Endodermal cell (in vitro differentiated cells): Measurements from ENCODE around the gene ZNF423. TPM values are rescaled to one million over a fixed set of nuclear protein-coding genes. Genes with fewer than 3 reads are reported as not detected.

Experiments used
- DNase-seq: peaks from one replicate; pipeline ENCODE4 v3.0.0-alpha.2; 2017
- H3K27ac ChIP-seq: 2 replicates; pipeline ENCODE4 v1.5.1; 2013; ENCODE audit warnings: mild to moderate bottlenecking, low read depth, low read length, moderate library complexity
- H3K27me3 ChIP-seq: 2 replicates; pipeline ENCODE4 v1.6.1; 2013; ENCODE audit warnings: mild to moderate bottlenecking, low read length, moderate library complexity; ENCODE audit not compliant: insufficient read depth, control insufficient read depth, poor library complexity, severe bottlenecking
- H3K36me3 ChIP-seq: 2 replicates; pipeline ENCODE4 v1.7.0; 2013; ENCODE audit warnings: mild to moderate bottlenecking, low read length, moderate library complexity; ENCODE audit not compliant: control insufficient read depth, insufficient read depth
- H3K4me1 ChIP-seq: one replicate; pipeline ENCODE4 v1.7.0; 2013; ENCODE audit warnings: low read length; ENCODE audit not compliant: control insufficient read depth, insufficient read depth
- H3K4me3 ChIP-seq: 2 replicates; pipeline ENCODE4 v1.5.1; 2013; ENCODE audit warnings: mild to moderate bottlenecking, low read length, moderate library complexity
- H3K9ac ChIP-seq: 2 replicates; pipeline ENCODE4 v1.6.1; 2013; ENCODE audit warnings: mild to moderate bottlenecking, low read length, moderate library complexity; ENCODE audit not compliant: poor library complexity, severe bottlenecking; ENCODE audit errors: extremely low read depth
- H3K9me3 ChIP-seq: 2 replicates; pipeline ENCODE4 v1.6.1; 2013; ENCODE audit warnings: mild to moderate bottlenecking, low read length, moderate library complexity; ENCODE audit not compliant: control insufficient read depth
- H3K27ac Mint-ChIP-seq: 2 replicates; pipeline ENCODE4 v1.8.0; 2020; ENCODE audit warnings: mixed read lengths
- H3K27me3 Mint-ChIP-seq: 2 replicates; pipeline ENCODE4 v1.8.0; 2021; ENCODE audit warnings: mild to moderate bottlenecking, mixed read lengths; ENCODE audit not compliant: insufficient read depth
- H3K36me3 Mint-ChIP-seq: 2 replicates; pipeline ENCODE4 v1.8.0; 2020; ENCODE audit warnings: low read depth, mixed read lengths
- H3K4me1 Mint-ChIP-seq: 2 replicates; pipeline ENCODE4 v1.8.0; 2020; ENCODE audit warnings: mixed read lengths
- H3K4me3 Mint-ChIP-seq: 2 replicates; pipeline ENCODE4 v1.8.0; 2020; ENCODE audit warnings: mild to moderate bottlenecking, moderate library complexity, mixed read lengths
- H3K9me3 Mint-ChIP-seq: 2 replicates; pipeline ENCODE4 v1.8.0; 2020; ENCODE audit warnings: mild to moderate bottlenecking, mixed read lengths
- CTCF ChIP-seq: fragments of 200-600 bp; sonication (generic); conservative IDR thresholded peaks from 2 replicates; pipeline ENCODE4 v1.5.0; 2021; ENCODE audit warnings: antibody characterized with exemption, mild to moderate bottlenecking
- WGBS, 2 experiments: methylation state at CpG; one replicate each; pipeline versions ENCODE4 v1.1.5 to v1.1.7; 2013; ENCODE audit warnings: missing lambda C conversion rate in 2 of 2, mixed read lengths in 1 of 2; ENCODE audit not compliant: insufficient coverage in 1 of 2, insufficient read length in 1 of 2; 5-methylcytosine and 5-hydroxymethylcytosine counted together
- total RNA-seq, 2 donors: library from RNA; stranded (reverse); fragmentation: NEBNext Ultra II Directional in 1 of 2; extraction: Animal tissue kit (Norgen Biotek cat#: 25700) in 1 of 2; gene quantifications; 2 replicates in 1 of 2; 3 replicates in 1 of 2; pipeline ENCODE4 v1.2.1, GENCODE V29; 2021

The ZNF423 gene
- total RNA-seq, 2 donors from 2014 or later, result 30.3 to 41.9 TPM

GRCh38 chr16:49632795-49633184 is 223.1 kb downstream of the ZNF423 start:
- 82 to 94% methylated on average over 2 to 4 of the region's 4 CpGs for WGBS, 2 experiments
- no peaks in the 10 kb centered on the region for H3K9me3 Mint-ChIP-seq
- H3K4me1 Mint-ChIP-seq, result no peaks in the 10 kb centered on the region
- no peak for TF ChIP-seq CTCF
- Histone ChIP-seq H3K9me3 (peaks cover 14% of the 10 kb centered on the region), H3K27ac (no peak overlapping the region), H3K4me3 (no peak overlapping the region), H3K4me1 (no peaks in the 10 kb centered on the region), H3K27me3 (no peaks in the 10 kb centered on the region), H3K9ac (no peak overlapping the region), H3K36me3 (peaks cover 6% of the 10 kb centered on the region)
- no peak overlapping the region for H3K27ac Mint-ChIP-seq
- H3K36me3 Mint-ChIP-seq, result peaks cover 22% of the 10 kb centered on the region
- peak; percentile 28 for DNase-seq
- no peaks in the 10 kb centered on the region for H3K27me3 Mint-ChIP-seq
- no peak overlapping the region for H3K4me3 Mint-ChIP-seq

- no peak overlapping the region for H3K4me3 ChIP-seq
- WGBS, 2 experiments, result 90 to 93% methylated on average over 8 to 9 of the region's 9 CpGs
- TF ChIP-seq CTCF, result no peak
These were observed 223.7 kb downstream of the ZNF423 start for GRCh38 chr16:49632086-49632794.

GRCh38 chr16:49631187-49632041 is 224.5 kb downstream of the ZNF423 start:
- WGBS, 2 experiments, result 83 to 86% methylated on average over 1 to 5 of the region's 5 CpGs
- TF ChIP-seq CTCF, result no peak
- Histone ChIP-seq H3K4me1 (no peaks in the 10 kb centered on the region), H3K27ac (peak overlapping the region; percentile 38), H3K9ac (no peak overlapping the region), H3K27me3 (no peaks in the 10 kb centered on the region), H3K4me3 (no peak overlapping the region), H3K9me3 (peaks cover 14% of the 10 kb centered on the region), H3K36me3 (peaks cover 6% of the 10 kb centered on the region)
- H3K4me1 Mint-ChIP-seq, result no peaks in the 10 kb centered on the region
- peaks cover 9% of the 10 kb centered on the region for H3K36me3 Mint-ChIP-seq
- H3K9me3 Mint-ChIP-seq, result no peaks in the 10 kb centered on the region
- H3K27me3 Mint-ChIP-seq, result no peaks in the 10 kb centered on the region
- peak; percentile 32 for DNase-seq
- H3K4me3 Mint-ChIP-seq, result no peak overlapping the region
- H3K27ac Mint-ChIP-seq, result no peak overlapping the region

More at GRCh38 chr16:49632086-49632794, 223.7 kb downstream of the ZNF423 start:
- no peaks in the 10 kb centered on the region for H3K27me3 ChIP-seq
- DNase-seq, result peak; percentile 29
- Mint-ChIP-seq H3K4me1 (no peaks in the 10 kb centered on the region), H3K9me3 (no peaks in the 10 kb centered on the region), H3K27ac (no peak overlapping the region), H3K4me3 (no peak overlapping the region), H3K36me3 (peaks cover 16% of the 10 kb centered on the region), H3K27me3 (no peaks in the 10 kb centered on the region)
- H3K9me3 ChIP-seq, result peaks cover 14% of the 10 kb centered on the region
- H3K27ac ChIP-seq, result no peak overlapping the region
- no peak overlapping the region for H3K9ac ChIP-seq
- no peaks in the 10 kb centered on the region for H3K4me1 ChIP-seq
- H3K36me3 ChIP-seq, result peaks cover 6% of the 10 kb centered on the region
